Choroid plexus epithelial cell (primary cell): ENCODE results near the gene CTSH.

Source experiments
- DNase-seq: peaks from one replicate; pipeline ENCODE4 v3.0.0-alpha.2; 2010; ENCODE audit warnings: low read depth
- H3K4me3 ChIP-seq: 2 replicates; pipeline ENCODE4 v1.5.1; 2011; ENCODE audit warnings: low read depth, mild to moderate bottlenecking, control low read depth, low read length, moderate library complexity
- TF ChIP-seq, protein P1 (sequence below): conservative IDR thresholded peaks from 2 replicates; pipeline ENCODE4 v1.5.1; 2011; ENCODE audit warnings: low read depth, mild to moderate bottlenecking, control low read depth, inconsistent platforms, low read length, moderate library complexity

The CTSH gene

DNA sequence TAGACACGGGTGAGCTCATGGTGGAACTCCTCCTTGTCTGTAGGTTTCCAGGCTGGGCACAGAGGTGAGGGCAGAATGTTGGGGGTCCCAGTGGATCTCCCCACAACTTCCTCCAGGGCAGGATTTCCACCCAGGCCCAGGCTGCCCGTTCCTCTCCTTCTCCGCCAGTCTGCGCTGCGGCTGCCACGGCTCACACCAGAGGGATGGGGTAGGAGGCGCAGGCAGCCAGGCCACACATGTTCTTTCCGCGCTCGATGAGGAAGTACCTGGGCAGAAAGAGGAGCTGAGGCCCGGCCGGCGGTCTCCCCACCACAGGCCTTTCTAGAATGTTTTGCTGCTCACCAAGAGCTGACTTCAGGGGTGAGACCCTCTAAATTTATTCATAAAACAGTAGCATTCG, 22.9 kb downstream of the CTSH start:
- TF ChIP-seq, protein P1, sequence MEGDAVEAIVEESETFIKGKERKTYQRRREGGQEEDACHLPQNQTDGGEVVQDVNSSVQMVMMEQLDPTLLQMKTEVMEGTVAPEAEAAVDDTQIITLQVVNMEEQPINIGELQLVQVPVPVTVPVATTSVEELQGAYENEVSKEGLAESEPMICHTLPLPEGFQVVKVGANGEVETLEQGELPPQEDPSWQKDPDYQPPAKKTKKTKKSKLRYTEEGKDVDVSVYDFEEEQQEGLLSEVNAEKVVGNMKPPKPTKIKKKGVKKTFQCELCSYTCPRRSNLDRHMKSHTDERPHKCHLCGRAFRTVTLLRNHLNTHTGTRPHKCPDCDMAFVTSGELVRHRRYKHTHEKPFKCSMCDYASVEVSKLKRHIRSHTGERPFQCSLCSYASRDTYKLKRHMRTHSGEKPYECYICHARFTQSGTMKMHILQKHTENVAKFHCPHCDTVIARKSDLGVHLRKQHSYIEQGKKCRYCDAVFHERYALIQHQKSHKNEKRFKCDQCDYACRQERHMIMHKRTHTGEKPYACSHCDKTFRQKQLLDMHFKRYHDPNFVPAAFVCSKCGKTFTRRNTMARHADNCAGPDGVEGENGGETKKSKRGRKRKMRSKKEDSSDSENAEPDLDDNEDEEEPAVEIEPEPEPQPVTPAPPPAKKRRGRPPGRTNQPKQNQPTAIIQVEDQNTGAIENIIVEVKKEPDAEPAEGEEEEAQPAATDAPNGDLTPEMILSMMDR, result no peak
- H3K4me3 ChIP-seq, result no peak overlapping the region
- no peak for DNase-seq

DNA sequence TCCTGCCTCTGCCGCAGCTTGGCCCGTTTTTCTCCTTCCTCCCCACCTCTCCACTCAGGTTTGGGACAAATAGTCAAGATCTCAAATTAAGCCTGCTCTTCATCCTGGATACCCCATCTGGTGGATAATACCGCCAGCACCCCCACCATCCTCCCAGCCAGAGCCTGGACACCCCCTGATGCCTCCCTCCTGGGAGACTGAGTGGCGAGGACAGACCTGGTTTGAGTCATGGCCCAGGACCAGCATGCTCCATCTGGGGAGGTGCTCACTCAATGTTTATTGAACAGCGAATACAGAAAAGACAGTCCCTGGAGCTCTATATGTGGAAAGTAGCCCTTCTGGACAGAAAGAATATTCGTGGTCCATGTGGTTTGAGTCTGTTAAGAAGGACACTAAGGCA, 23.3 kb downstream of the CTSH start:
- TF ChIP-seq, protein P1, result no peak
- no peak overlapping the region for H3K4me3 ChIP-seq
- no peak for DNase-seq

DNA sequence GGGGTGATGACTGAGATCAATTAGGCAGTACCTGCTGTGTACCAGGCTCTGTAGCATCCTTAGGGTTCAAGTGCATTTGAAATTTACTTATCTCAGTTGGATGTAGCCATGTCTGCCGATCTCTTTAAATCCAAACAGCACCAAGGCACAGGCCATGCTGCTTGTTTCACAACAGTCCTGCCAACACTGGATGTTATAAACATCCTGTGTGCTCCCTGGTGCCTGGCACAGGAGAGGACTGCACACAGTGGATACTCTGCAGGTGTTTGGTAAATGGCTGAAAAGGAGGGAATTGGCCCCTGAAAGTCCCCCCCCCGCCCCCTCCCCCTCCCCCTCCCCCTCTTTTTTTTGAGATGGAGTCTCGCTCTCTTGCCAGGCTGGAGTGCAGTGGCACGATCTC, 27.0 kb downstream of the CTSH start:
- DNase-seq, result no peak
- H3K4me3 ChIP-seq, result no peak overlapping the region
- TF ChIP-seq, protein P1, result no peak

DNA sequence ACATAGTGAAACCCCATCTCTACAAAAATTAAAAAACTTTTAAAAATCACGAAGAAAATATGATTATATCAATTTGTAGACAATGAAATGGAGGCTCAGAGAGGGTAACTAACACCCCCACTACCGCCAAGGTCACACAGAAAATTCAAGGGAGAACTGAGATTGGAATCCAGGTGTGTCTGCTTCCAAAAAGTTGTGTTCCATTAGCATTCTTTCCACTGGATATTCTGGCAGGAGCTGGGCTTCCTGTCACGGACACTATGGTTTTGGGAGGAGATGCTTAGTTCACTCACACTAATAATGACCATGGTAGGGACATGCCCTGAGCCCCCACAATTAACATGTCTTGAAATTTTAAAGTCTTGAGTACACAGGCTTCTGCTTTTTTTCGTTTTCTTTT, 28.8 kb downstream of the CTSH start:
- H3K4me3 ChIP-seq, result no peak overlapping the region
- TF ChIP-seq, protein P1, result no peak
- DNase-seq, result no peak

GRCh38 chr15:78915341-78916087, 29.3 kb downstream of the CTSH start:
- DNase-seq, result peak; percentile 50
- TF ChIP-seq, protein P1, result no peak
- H3K4me3 ChIP-seq, result no peak overlapping the region

- peak; percentile 38 for DNase-seq
- H3K4me3 ChIP-seq, result no peak overlapping the region
- TF ChIP-seq, protein P1, result peak; percentile 64
Observed at GRCh38 chr15:78914027-78914764, 30.6 kb downstream of the CTSH start.
